SK-N-SH treated with all-trans-retinoic acid at 6 μM for 48 hours (cell line): ENCODE measurements around the gene NYAP2.

Experiments used
- CREB5 ChIP-seq: fragments of 250-450 bp; sonication (Bioruptor Pico); IDR thresholded peaks from 2 replicates; pipeline ENCODE4 v1.5.1; 2020; ENCODE audit warnings: low read depth, mild to moderate bottlenecking, moderate library complexity
- ISL1 ChIP-seq: fragments of 250-450 bp; sonication (Bioruptor Pico); IDR thresholded peaks from 2 replicates; pipeline ENCODE4 v2.1.2; 2022; ENCODE audit warnings: mild to moderate bottlenecking, moderate library complexity
- PATZ1 ChIP-seq: fragments of 250-450 bp; sonication (Bioruptor Pico); IDR thresholded peaks from 2 replicates; pipeline ENCODE4 v1.8.0; 2020; ENCODE audit warnings: mild to moderate bottlenecking, moderate library complexity, borderline replicate concordance
- POU6F1 ChIP-seq: fragments of 250-450 bp; sonication (Bioruptor Pico); IDR thresholded peaks from 2 replicates; pipeline ENCODE4 v1.8.0; 2021; ENCODE audit warnings: low read depth, mild to moderate bottlenecking, moderate library complexity, borderline replicate concordance
- TOX ChIP-seq: fragments of 250-450 bp; sonication (Bioruptor Pico); IDR thresholded peaks from 2 replicates; pipeline ENCODE4 v1.8.0; 2021; ENCODE audit warnings: mild to moderate bottlenecking, moderate library complexity, borderline replicate concordance
- ZC3H10 ChIP-seq: fragments of 250-450 bp; sonication (Bioruptor Pico); IDR thresholded peaks from 2 replicates; pipeline ENCODE4 v1.5.1; 2021; ENCODE audit warnings: mild to moderate bottlenecking, moderate library complexity

- TF ChIP-seq POU6F1 (CRISPR knock-in tag) = no peak
- TF ChIP-seq TOX = no peak
- TF ChIP-seq ISL1 (CRISPR knock-in tag) = no peak
- TF ChIP-seq PATZ1 (CRISPR knock-in tag) = no peak
- no peak for TF ChIP-seq CREB5 (CRISPR knock-in tag)
- no peak for TF ChIP-seq ZC3H10 (CRISPR knock-in tag)
These were observed 202.7 kb downstream of the NYAP2 start for GRCh38 chr2:225602205-225602604.
